Right lung (tissue), 10 donors: ENCODE measurements around the gene FEM1C. TPM values are rescaled to one million over a fixed set of nuclear protein-coding genes. Genes with fewer than 3 reads are reported as not detected.

Experiments
- DNase-seq, 2 donors: peaks; one replicate each; pipeline ENCODE4 v3.0.0-alpha.2; 2013
- long read RNA-seq, 8 donors: transcript quantifications; one replicate each; lab custom pipeline, GENCODE V29; 2026
- polyA plus RNA-seq, 5 donors: library from polyadenylated mRNA; unstranded; fragments of 120-200 nt; gene quantifications; one replicate each; pipeline versions ENCODE4 v1.2.1 to v1.2.3, GENCODE V29; 2013; ENCODE audit warnings: inconsistent platforms in 1 of 5, low replicate concordance in 1 of 5; ENCODE audit not compliant: insufficient read length in 5 of 5, insufficient read depth in 1 of 5

The FEM1C gene
- 10 to 100 TPM; 16.5 to 27.4 (median 25.1) TPM for polyA plus RNA-seq
- long read RNA-seq, donor 1, full-length matches to known transcripts, result 5 of 5 reads
- long read RNA-seq, donor 1, partial matches to known transcripts, result 0 of 5 reads
- long read RNA-seq, donor 1, other reads (novel, unspliced or antisense), result 0 of 5 reads
- long read RNA-seq, donor 2, full-length matches to known transcripts, result 6 of 6 reads
- long read RNA-seq, donor 2, partial matches to known transcripts, result 0 of 6 reads
- long read RNA-seq, donor 2, other reads (novel, unspliced or antisense), result 0 of 6 reads
- long read RNA-seq, donor 3, full-length matches to known transcripts, result 3 of 3 reads
- long read RNA-seq, donor 3, partial matches to known transcripts, result 0 of 3 reads
- long read RNA-seq, donor 3, other reads (novel, unspliced or antisense), result 0 of 3 reads
- long read RNA-seq, donor 4, full-length matches to known transcripts, result 3 of 3 reads
- long read RNA-seq, donor 4, partial matches to known transcripts, result 0 of 3 reads
- long read RNA-seq, donor 4, other reads (novel, unspliced or antisense), result 0 of 3 reads
- long read RNA-seq, donor 5, full-length matches to known transcripts, result 4 of 4 reads
- long read RNA-seq, donor 5, partial matches to known transcripts, result 0 of 4 reads
- long read RNA-seq, donor 5, other reads (novel, unspliced or antisense), result 0 of 4 reads
- long read RNA-seq, donor 6, full-length matches to known transcripts, result 11 of 11 reads
- long read RNA-seq, donor 6, partial matches to known transcripts, result 0 of 11 reads
- long read RNA-seq, donor 6, other reads (novel, unspliced or antisense), result 0 of 11 reads
- long read RNA-seq, donor 7, full-length matches to known transcripts, result 3 of 3 reads
- long read RNA-seq, donor 7, partial matches to known transcripts, result 0 of 3 reads
- long read RNA-seq, donor 7, other reads (novel, unspliced or antisense), result 0 of 3 reads
- long read RNA-seq, donor 8, full-length matches to known transcripts, result 2 of 2 reads
- long read RNA-seq, donor 8, partial matches to known transcripts, result 0 of 2 reads
- long read RNA-seq, donor 8, other reads (novel, unspliced or antisense), result 0 of 2 reads

GRCh38 chr5:115544436-115545350 lies at the start of gene FEM1C:
Gene FEM1C, minus strand, starts transcription at chr5:115544775. Its CDS starts 1,282 bp downstream, at chr5:115543493.
- DNase-seq, result peak; percentile 95 to 96

- DNase-seq, result no peak
These were observed 44.5 kb upstream of the FEM1C start for GRCh38 chr5:115589043-115589442.

GRCh38 chr5:115588640-115589039 lies 44.1 kb upstream of the FEM1C start:
- DNase-seq, result no peak

GRCh38 chr5:115586525-115587146 lies 42.1 kb upstream of the FEM1C start:
- no peak for DNase-seq

- DNase-seq, result no peak
These were observed 40.7 kb upstream of the FEM1C start for GRCh38 chr5:115585265-115585664.

- DNase-seq, result no peak
These were observed 39.9 kb upstream of the FEM1C start for GRCh38 chr5:115584501-115584900.

- DNase-seq, result no peak
These were observed 38.9 kb upstream of the FEM1C start for GRCh38 chr5:115583474-115583873.

GRCh38 chr5:115580941-115581340 lies 36.4 kb upstream of the FEM1C start:
- DNase-seq, result no peak

- no peak for DNase-seq
These were observed 35.2 kb upstream of the FEM1C start for GRCh38 chr5:115579747-115580173.

- DNase-seq, result no peak
These were observed 34.6 kb upstream of the FEM1C start for GRCh38 chr5:115579216-115579615.

GRCh38 chr5:115578657-115579056 lies 34.1 kb upstream of the FEM1C start:
- no peak for DNase-seq

- no peak for DNase-seq
These were observed 33.2 kb upstream of the FEM1C start for GRCh38 chr5:115577741-115578140.

- DNase-seq, result no peak
These were observed 32.8 kb upstream of the FEM1C start for GRCh38 chr5:115577329-115577728.

- no peak for DNase-seq
These were observed 30.8 kb upstream of the FEM1C start for GRCh38 chr5:115575167-115576070.

GRCh38 chr5:115573133-115573532 lies 28.6 kb upstream of the FEM1C start:
- DNase-seq, result no peak

GRCh38 chr5:115571441-115571878 lies 26.9 kb upstream of the FEM1C start:
- DNase-seq, result no peak

- DNase-seq, result no peak
These were observed 24.1 kb upstream of the FEM1C start for GRCh38 chr5:115568668-115569067.

GRCh38 chr5:115565233-115565632 lies 20.7 kb upstream of the FEM1C start:
- no peak for DNase-seq

GRCh38 chr5:115561176-115561575 lies 16.6 kb upstream of the FEM1C start:
- DNase-seq, result no peak
